Measurements from ENCODE around the gene RNF125.
"Not testable (repeated sequence)": the region's sequence is repeated elsewhere in the genome, so short reads cannot be mapped to it uniquely, and the experiment has no call there.

The RNF125 gene

GRCh38 chr18:32018331-32019250 lies at the start of gene RNF125:
RNF125 (plus strand) TSS chr18:32018825; CDS start chr18:32018864, 39 bp downstream.
- peak; percentile 81 for DNase-seq

GRCh38 chr18:31970617-31971016 lies 48.0 kb upstream of the RNF125 start:
- no peak for DNase-seq

GRCh38 chr18:31973929-31974546 lies 44.6 kb upstream of the RNF125 start:
- no peak for DNase-seq

GRCh38 chr18:31976242-31976641 lies 42.4 kb upstream of the RNF125 start:
- DNase-seq: no peak

GRCh38 chr18:31977270-31977872 lies 41.3 kb upstream of the RNF125 start:
- DNase-seq: no peak

- DNase-seq: no peak
Observed at GRCh38 chr18:31978616-31979015, 40.0 kb upstream of the RNF125 start.

- DNase-seq: no peak
Observed at GRCh38 chr18:31979714-31980113, 38.9 kb upstream of the RNF125 start.

GRCh38 chr18:31980863-31981262 lies 37.8 kb upstream of the RNF125 start:
- no peak for DNase-seq

GRCh38 chr18:31983020-31983419 lies 35.6 kb upstream of the RNF125 start:
- no peak for DNase-seq

GRCh38 chr18:31983976-31984375 lies 34.6 kb upstream of the RNF125 start:
- DNase-seq: no peak

GRCh38 chr18:31990823-31991222 lies 27.8 kb upstream of the RNF125 start:
- no peak for DNase-seq

- DNase-seq: no peak
Observed at GRCh38 chr18:31996007-31996406, 22.6 kb upstream of the RNF125 start.

GRCh38 chr18:31998880-31999412 lies 19.7 kb upstream of the RNF125 start:
- no peak for DNase-seq

- DNase-seq: not testable (repeated sequence)
Observed at GRCh38 chr18:32001141-32001540, 17.5 kb upstream of the RNF125 start.

GRCh38 chr18:32003822-32004221 lies 14.8 kb upstream of the RNF125 start:
- DNase-seq: not testable (repeated sequence)

- no peak for DNase-seq
Observed at GRCh38 chr18:32010124-32010721, 8.4 kb upstream of the RNF125 start.

- DNase-seq: no peak
Observed at GRCh38 chr18:32011193-32011592, 7.4 kb upstream of the RNF125 start.

GRCh38 chr18:32019251-32019948 lies 775 bp downstream of the RNF125 start:
- DNase-seq: peak; percentile 34

GRCh38 chr18:32019949-32020625 lies 1.5 kb downstream of the RNF125 start:
- DNase-seq: peak; percentile 25

GRCh38 chr18:32021756-32022564 lies 3.3 kb downstream of the RNF125 start:
- no peak for DNase-seq

- DNase-seq: no peak
Observed at GRCh38 chr18:32025744-32026143, 7.1 kb downstream of the RNF125 start.
